Heart left ventricle (tissue), 16 donors: ENCODE results near the gene FOXJ1. TPM values are rescaled to one million over a fixed set of nuclear protein-coding genes. Genes with fewer than 3 reads are reported as not detected.

Experiments
- ATAC-seq, 4 donors: fragments of 200-7000 bp; cut with Tn5 transposase; one replicate each; pipeline ENCODE4 v1.9.1; 2020 to 2022; ENCODE audit warnings: moderate library complexity in 4 of 4, mild to moderate bottlenecking in 3 of 4, moderate number of reproducible peaks in 1 of 4
- DNase-seq, 5 donors: peaks; one replicate each; pipeline ENCODE4 v3.0.0-alpha.2; 2020
- H3K27ac ChIP-seq, 12 donors: fragments of 200-600 bp; sonication (generic) in 4 of 12; one replicate each; pipeline versions ENCODE4 v1.5.0 to v1.8.0; 2016 to 2022; ENCODE audit warnings: mild to moderate bottlenecking in 2 of 12
- H3K27me3 ChIP-seq, 9 donors: fragments of 200-600 bp; sonication (generic) in 2 of 9; one replicate each; pipeline versions ENCODE4 v1.5.1 to v1.8.0; 2016 to 2022; ENCODE audit warnings: mild to moderate bottlenecking in 3 of 9
- H3K36me3 ChIP-seq, 9 donors: fragments of 200-600 bp; sonication (generic) in 2 of 9; one replicate each; pipeline versions ENCODE4 v1.5.0 to v1.8.0; 2018 to 2022; ENCODE audit warnings: mild to moderate bottlenecking in 2 of 9
- H3K4me1 ChIP-seq, 12 donors: fragments of 200-600 bp; sonication (generic) in 4 of 12; one replicate each; pipeline versions ENCODE4 v1.5.0 to v1.8.0; 2016 to 2022; ENCODE audit warnings: mild to moderate bottlenecking in 3 of 12
- H3K4me3 ChIP-seq, 12 donors: fragments of 200-600 bp; sonication (generic) in 4 of 12; one replicate each; pipeline versions ENCODE4 v1.5.0 to v1.8.0; 2017 to 2022; ENCODE audit warnings: mild to moderate bottlenecking in 9 of 12, moderate library complexity in 4 of 12
- H3K9me3 ChIP-seq, 12 donors: fragments of 200-600 bp; sonication (generic) in 4 of 12; one replicate each; pipeline versions ENCODE4 v1.5.0 to v1.8.0; 2016 to 2022; ENCODE audit warnings: mild to moderate bottlenecking in 1 of 12
- CTCF ChIP-seq, 12 donors: fragments of 200-600 bp; sonication (generic) in 4 of 12; IDR thresholded peaks; one replicate each; pipeline versions ENCODE4 v1.5.0 to v1.8.0; 2018 to 2022; ENCODE audit warnings: antibody characterized with exemption in 12 of 12, mild to moderate bottlenecking in 5 of 12
- POLR2A ChIP-seq, 2 donors: fragments of 450-650 bp; IDR thresholded peaks; one replicate each; pipeline ENCODE4 v1.6.1; 2017; ENCODE audit warnings: antibody characterized with exemption in 2 of 2, mild to moderate bottlenecking in 2 of 2, moderate library complexity in 2 of 2
- WGBS, 4 donors: extraction: QIAGEN DNeasy Blood & Tissue Kit in 2 of 4; methylation state at CpG; one replicate each; pipeline versions ENCODE4 v1.1.5 to v1.1.7; 2013 to 2018; 5-methylcytosine and 5-hydroxymethylcytosine counted together
- intact Hi-C, 10 donors: fragments of 100-400 bp; cut with DNase I; formaldehyde crosslinking; loops; one replicate each; pipeline versions ENCODE4 v1.11.1 to v1.14.2; 2022
- polyA plus RNA-seq, 2 donors: library from polyadenylated mRNA; stranded (reverse); fragments of 200-250 nt; gene quantifications; one replicate each; pipeline ENCODE4 v1.2.3, GENCODE V29; 2013
- total RNA-seq, 9 donors: library from RNA; depleted of rRNA in 2 of 9; stranded (reverse); fragments of >200 nt in 2 of 9; fragmentation: NEBNext Ultra II Directional in 3 of 9; extraction: Animal tissue kit (Norgen Biotek cat#: 25700) in 3 of 9; gene quantifications; one replicate each; pipeline versions ENCODE4 v1.1.0 to v1.2.4, GENCODE V29; 2016 to 2023
- donor health status: ischemic (EF 13 %, LVEDD 7.1; RV severe dilation, severe dysfunction).
- donor health status: healthy with polysubstance abuse.
- donor health status: DM: no; HTN: yes; CAD: no.
- donor health status: DM: no; HTN: no; CAD: no.
- donor health status: ischemic (EF 25% LVEDD 6.9; RV normal size, moderate dysfunction).
- donor health status: ischemic (EF 25% LVEDD 5.7; RV mildly dilated, moderate dysfunction).
- donor health status: healthy.
- donor health status: DM: yes; HTN: yes; CAD: no.
- donor health status: ischemic (EF 35%, LVEDD 5.7; RV mildly dilated, moderate dysfunction).
- donor health status: nonischemic (EF 11% LVEDD 7.7; RV severe dilation, severe dysfunction).
- donor health status: DM: yes; HTN: yes; CAD: no.
- donor health status: PGD.
- donor health status: ischemic (EF 29% LVEDD 5.4; RV normal size, mild dysfunction).
- donor health status: nonischemic (EF 23%, LVEDD 6.1; RV moderate dilation, normal function).

The FOXJ1 gene
- total and polyA plus RNA-seq, 11 donors: not detected

GRCh38 chr17:76174037-76174436 lies 33.0 kb upstream of the FOXJ1 start:
- Histone ChIP-seq H3K27me3 (no peaks in the 10 kb centered on the region), H3K36me3 (no peaks in the 10 kb centered on the region), H3K9me3 (no peaks in the 10 kb centered on the region), H3K4me3 (peak overlapping the region in 1 of 12 donors; percentile 5), H3K4me1 (no peaks in the 10 kb centered on the region), H3K27ac (no peak overlapping the region)
- DNase-seq (no peak), ATAC-seq (no peak)
- intact Hi-C loops: loop anchor here in 1 of 10 donors (10.0 kb wide), 1 partner anchor 159 kb away; no protein-coding TSS in a partner anchor
- TF ChIP-seq POLR2A (IDR thresholded peaks at IDR 0.05) (no peak), CTCF (IDR thresholded peaks at IDR 0.05) (no peak)
- WGBS, 4 donors: 74 to 83% (median 79%) methylated on average over 9 of the region's 9 CpGs

- Histone ChIP-seq H3K9me3 (no peaks in the 10 kb centered on the region), H3K36me3 (no peaks in the 10 kb centered on the region), H3K27me3 (no peaks in the 10 kb centered on the region), H3K4me3 (peak overlapping the region in 1 of 12 donors; percentile 5), H3K4me1 (no peaks in the 10 kb centered on the region), H3K27ac (peak overlapping the region in 1 of 12 donors; percentile 9)
- intact Hi-C loops: loop anchor here in 1 of 10 donors (10.0 kb wide), 1 partner anchor 159 kb away; no protein-coding TSS in a partner anchor
- no peak for ATAC-seq
- TF ChIP-seq CTCF (IDR thresholded peaks at IDR 0.05) (no peak), POLR2A (IDR thresholded peaks at IDR 0.05) (no peak)
- WGBS, 4 donors: 70 to 84% (median 78%) methylated on average over 11 of the region's 11 CpGs
- no peak for DNase-seq
Observed at GRCh38 chr17:76173474-76173873, 32.4 kb upstream of the FOXJ1 start.

GRCh38 chr17:76171706-76172105 lies 30.7 kb upstream of the FOXJ1 start:
- intact Hi-C loops: loop anchor here in 1 of 10 donors (10.0 kb wide), 1 partner anchor 157 kb away; no protein-coding TSS in a partner anchor
- TF ChIP-seq POLR2A (IDR thresholded peaks at IDR 0.05) (no peak), CTCF (IDR thresholded peaks at IDR 0.05) (no peak)
- no peak for DNase-seq
- no peak overlapping the region for H3K27ac ChIP-seq
- H3K27me3 ChIP-seq: no peaks in the 10 kb centered on the region
- no peak overlapping the region for H3K4me3 ChIP-seq
- no peaks in the 10 kb centered on the region for H3K9me3 ChIP-seq
- no peaks in the 10 kb centered on the region for H3K4me1 ChIP-seq
- 81 to 85% (median 83%) methylated on average over 4 of the region's 4 CpGs for WGBS, 4 donors
- no peak for ATAC-seq
- no peaks in the 10 kb centered on the region for H3K36me3 ChIP-seq

- intact Hi-C loops: loop anchor here in 1 of 10 donors (10.0 kb wide), 1 partner anchor 155 kb away; no protein-coding TSS in a partner anchor
- no peaks in the 10 kb centered on the region for H3K27me3 ChIP-seq
- TF ChIP-seq POLR2A (IDR thresholded peaks at IDR 0.05) (no peak), CTCF (IDR thresholded peaks at IDR 0.05) (no peak)
- 93 to 100% (median 99%) methylated on average over 1 of the region's 1 CpG for WGBS, 4 donors
- no peaks in the 10 kb centered on the region for H3K36me3 ChIP-seq
- no peaks in the 10 kb centered on the region for H3K4me1 ChIP-seq
- DNase-seq: no peak
- no peak for ATAC-seq
- H3K27ac ChIP-seq: no peak overlapping the region
- H3K4me3 ChIP-seq: no peak overlapping the region
- no peaks in the 10 kb centered on the region for H3K9me3 ChIP-seq
Observed at GRCh38 chr17:76170114-76170513, 29.1 kb upstream of the FOXJ1 start.
